HG03025 (cell line): Measurements from ENCODE around the gene CPOX.
A peak's percentile ranks its signal among the peaks of the same experiment; 100 is the strongest.
"Not testable (repeated sequence)": the region's sequence is repeated elsewhere in the genome, so short reads cannot be mapped to it uniquely, and the experiment has no call there.

Experiments used
- ATAC-seq: cut with Tn5 transposase; IDR thresholded peaks from one replicate; pipeline ENCODE4 v1.9.1; 2021; ENCODE audit warnings: mild to moderate bottlenecking, moderate library complexity; ENCODE audit not compliant: unreplicated experiment, low FRiP score

Gene CPOX

DNA sequence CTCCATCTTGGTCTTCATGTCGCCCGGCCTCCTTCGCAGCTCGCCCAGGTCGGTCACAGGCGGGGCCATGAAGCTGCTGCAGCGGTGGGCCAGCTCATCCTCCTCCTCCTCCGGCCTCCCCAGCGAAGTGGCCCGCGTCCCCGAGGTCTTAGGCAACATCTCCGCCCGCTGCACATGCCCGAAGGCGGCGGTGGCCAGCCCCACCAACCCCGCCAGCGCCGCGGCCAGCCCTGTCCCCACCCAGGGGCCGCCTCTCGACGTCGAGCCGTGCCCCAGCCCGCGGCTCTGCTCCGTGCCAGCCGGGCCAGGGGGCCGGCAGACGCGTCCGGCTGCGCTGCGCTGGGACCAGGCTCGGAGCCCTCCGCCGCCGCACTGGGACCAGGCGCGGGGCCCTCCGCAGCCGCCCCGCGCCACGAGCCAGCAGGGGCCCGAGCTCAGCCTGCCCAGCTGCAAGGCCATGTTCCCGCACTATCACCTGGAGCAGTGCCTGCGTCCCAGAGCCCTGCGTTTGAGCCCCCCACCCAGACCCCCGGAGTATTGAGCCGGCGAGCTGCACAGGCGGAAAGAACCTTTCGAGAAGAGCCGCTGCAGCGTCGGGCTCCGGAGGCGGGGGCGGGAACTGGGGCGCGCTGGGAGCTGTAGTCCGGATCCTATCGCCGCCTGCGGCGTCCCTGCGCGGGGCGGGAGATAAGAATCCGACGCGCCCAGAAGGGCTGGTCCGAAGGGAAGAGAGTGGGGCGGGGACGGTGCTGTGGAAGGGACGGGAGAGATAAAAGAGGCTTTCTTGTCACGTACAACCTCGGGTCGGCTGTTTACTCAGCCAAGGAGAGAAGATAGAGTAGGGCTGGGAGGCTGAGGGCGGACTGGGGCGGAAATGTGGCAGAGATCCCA lies at the start of gene CPOX:
TSS of gene CPOX (minus strand) at position 566 of the 891 bp plus-strand sequence. CDS start at position 459, 107 bp downstream.
- ATAC-seq = peak; percentile 96

DNA sequence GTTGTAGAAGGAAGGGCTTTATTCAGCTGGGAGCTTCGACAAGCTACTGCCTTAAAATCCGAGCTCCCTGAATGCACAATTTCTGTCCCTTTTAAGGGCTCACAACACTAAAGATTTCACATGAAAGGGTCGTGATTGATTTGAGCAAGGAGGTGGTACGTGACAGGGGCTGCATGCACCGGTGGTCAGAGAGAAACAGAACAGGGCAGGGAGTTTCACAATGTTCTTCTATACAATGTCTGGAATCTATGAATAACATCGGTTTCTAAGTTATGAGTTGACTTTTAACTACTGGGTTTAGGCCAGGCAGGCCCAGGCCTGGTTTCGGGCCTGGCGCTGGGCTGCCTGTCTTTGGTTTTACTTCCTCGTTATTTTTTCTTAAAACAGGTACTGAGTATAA lies 49.4 kb upstream of the CPOX start:
- ATAC-seq = not testable (repeated sequence)

DNA sequence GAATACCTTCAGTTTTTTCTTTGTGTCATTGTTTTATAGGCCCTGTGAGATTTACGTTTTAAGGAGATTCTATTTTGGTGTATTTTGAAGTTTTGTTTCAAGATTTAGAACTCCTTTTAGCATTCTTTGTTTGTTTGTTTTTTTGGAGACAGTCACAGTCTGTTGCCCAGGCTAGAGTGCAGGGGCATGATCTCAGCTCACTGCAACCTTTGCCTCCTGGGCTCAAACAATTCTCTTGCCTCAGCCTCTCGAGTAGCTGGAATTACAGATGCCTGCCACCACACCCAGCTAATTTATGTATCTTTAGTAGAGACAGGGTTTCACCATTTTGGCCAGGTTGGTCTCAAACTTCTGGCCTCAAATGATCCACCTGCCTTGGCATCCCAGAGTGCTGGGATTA lies 48.3 kb upstream of the CPOX start:
- not testable (repeated sequence) for ATAC-seq

DNA sequence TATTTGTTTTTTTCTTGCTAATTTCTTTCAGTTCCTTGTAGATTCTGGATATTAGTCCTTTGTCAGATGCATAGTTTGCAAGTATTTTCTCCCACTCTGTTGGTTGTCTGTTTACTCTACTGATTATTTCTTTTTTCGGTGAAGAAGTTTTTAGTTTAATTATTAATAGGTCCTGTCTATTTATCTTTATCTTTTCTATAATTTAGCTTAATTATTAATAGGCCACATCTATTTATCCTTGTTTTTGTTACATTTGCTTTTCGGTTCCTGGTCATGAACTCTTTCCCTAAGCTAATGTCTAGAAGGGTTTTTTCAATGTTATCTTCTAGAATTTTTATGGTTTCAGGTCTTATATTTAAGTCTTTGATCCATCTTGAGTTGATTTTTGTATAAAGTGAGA lies 45.1 kb upstream of the CPOX start:
- ATAC-seq = not testable (repeated sequence)

DNA sequence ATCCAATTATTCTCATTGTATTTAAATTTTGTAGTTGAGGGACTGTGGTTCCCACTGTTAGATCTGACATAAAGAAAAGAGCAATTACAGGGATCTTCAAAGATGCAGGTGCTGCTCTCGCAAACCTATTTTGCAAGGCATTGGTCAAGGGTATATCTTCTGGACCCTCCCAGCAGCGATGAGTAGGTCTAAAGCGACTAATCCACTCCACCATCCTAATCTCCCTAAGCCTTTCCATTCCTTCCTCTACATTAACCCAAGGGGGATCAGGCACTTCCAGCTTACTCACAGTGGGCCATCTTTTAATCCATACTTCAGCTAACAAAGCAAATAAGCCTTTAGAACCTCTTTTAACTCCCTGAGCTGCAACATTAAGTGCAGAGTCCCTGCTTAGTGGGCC lies 37.0 kb upstream of the CPOX start:
- no peak for ATAC-seq

DNA sequence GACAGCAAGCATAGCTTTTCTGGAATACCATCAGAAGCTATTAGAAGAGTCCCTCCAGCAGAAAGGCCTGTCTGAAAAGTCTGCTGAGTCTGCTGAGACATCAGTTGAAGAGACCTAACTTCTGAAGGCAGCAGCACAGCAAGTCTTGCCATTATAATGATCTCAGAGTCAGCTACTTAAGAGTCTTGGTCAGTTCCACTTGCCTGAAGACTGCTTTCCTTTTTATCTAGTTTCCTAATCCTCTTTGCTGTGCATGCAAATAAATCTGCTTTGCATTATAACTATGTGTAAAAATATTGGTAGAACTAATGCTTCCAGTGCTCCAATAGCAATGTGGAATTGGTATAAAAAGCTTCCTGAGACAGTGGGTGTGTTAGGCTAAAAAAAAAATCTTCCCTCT lies 34.9 kb upstream of the CPOX start:
- ATAC-seq = no peak

DNA sequence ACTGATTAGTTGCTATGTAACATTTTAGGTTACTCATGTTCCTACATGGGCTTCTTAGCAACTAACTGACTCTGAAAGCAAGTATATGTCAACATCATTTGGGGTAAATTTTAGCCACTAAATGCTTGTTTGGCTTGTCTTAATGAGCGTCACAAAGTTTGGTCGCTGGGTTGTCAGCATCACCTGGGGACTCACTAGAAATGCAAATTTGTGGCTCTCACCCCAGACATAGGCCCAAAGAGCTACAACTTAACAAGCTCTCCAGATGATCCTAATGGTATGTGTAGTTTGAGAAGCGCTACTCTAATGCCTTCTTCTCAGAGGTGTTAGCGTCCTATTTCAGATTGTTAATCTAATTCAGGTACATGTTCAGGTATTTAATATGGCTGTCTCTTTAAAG lies 32.7 kb upstream of the CPOX start:
- ATAC-seq = no peak

DNA sequence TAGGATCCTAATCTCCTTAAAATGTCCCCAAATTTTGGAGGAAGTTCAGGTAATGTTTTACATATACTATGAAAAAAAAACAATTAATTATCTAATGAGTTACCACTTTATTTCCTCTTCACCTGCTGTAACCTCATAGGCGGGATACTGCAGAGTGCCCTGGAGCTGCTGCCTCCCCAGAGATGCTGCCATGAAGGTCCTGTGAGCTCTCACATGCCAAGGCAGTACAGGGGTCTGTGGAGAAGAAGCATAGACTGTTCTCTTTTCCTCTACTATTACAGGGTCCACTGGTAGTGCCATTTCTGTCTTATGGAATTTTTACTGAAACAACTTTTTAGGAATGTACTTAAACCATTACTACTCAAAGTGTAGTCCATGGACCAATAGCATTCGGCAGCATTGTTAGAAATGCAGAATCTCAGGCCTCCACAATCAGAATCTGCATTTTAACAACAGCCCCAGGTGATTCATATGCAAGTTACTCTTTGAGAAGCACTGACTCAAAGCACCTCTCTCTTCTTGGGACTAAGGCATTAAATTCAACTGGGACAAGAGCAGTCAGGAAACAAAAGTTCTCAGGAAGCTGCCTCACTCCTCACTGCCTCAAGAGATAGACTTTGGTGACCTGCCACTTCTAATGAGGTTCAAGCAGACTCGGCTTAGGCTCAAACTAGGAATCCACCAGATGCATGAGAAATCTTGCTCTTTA lies 30.3 kb upstream of the CPOX start:
- no peak for ATAC-seq

DNA sequence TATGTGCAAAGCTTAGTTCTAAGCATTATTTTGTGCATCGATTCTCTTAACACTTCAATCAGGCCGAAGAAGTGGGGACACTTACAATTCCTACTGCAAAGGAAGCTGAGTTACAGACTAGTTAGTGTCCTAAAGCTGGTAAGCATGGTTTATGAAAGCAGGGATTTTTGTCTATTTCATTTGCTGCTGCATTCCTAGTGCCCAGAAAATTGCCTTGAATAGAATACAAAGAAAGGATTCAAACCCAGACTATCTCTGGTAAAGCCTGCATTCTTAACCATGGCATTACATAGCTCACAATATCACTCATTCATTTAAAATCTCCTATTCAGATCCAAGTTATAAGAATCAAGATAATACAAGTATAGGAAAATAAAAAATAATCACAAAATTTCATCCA lies 24.4 kb upstream of the CPOX start:
- no peak for ATAC-seq

DNA sequence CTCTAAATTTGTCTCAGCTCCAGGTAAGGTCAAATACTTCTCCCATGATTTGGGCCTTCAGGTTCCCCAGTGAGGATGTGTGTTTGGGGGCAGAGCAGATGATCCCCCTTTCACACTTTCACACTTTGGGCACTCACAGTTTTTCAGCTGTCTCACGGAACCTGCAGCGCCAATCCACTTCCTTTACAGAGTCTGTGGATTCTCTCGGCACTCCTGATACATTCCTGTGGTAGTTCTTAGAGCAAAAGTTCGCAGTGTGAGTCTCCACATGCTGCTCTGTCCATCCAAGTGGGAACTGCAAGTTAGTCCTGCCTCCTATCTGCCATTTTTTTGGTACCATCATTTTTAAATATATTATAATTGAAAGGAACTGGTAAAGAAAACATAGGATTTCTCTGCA lies 20.2 kb upstream of the CPOX start:
- ATAC-seq = no peak

DNA sequence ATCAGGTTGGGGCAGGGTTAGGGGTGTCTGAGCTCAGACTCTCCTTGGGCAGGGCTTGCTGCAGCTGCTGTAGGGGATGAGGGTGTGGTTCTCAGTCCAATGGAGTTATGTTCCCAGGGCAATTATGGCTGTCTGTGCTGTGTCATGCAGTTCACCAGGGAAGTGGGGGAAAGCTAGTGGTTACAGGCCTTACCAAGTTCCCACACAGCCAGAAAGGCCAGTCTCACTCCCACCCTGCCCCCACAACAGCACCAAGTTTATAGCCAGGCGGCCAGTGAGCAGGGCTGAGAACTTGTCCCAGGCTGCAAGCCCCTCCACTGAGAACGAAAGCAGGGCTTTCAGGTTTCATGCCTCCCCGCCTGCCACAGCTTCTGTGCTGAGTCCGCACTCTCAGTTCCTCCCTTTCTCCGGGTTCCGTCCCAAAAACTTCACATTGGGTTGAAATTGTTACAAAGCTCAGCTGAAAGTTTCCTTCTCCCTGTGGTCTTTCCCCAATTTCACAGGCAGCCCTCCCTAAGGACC lies 19.6 kb upstream of the CPOX start:
- peak; percentile 88 for ATAC-seq

DNA sequence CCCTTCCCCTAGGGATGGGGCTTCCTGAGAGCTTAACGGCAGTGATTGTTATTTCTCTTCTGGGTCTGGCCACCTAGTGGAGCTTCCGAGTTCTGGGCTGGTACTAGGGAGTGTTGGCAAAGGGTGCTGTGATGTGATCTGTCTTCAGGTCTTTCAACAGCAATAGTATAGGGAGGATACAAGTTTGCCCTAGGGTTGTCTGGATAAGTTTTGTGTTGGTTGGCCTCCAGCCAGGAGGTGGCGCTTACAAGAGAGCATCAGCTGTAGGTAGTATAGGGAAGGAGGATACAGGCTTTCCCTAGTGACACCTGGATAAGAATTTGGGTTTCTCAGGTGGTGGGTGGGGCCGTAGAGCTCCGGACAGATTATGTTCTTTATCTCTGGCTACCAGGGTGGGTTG lies 19.2 kb upstream of the CPOX start:
- ATAC-seq = peak; percentile 66

DNA sequence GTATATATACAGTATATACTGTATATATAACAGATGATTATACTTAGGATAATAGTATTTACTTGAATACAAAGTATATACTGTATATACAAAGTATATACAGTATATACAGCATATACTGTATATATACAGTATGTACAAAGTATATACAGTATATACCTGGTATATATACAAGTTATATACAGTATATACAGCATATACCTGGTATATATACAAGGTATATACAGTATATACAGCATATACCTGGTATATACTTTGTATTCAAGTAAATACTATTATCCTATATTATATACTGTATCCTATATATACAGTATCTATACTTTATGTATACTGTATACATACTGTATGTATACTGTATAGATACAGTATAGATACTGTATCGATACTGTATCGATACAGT lies 14.6 kb upstream of the CPOX start:
- ATAC-seq = no peak

DNA sequence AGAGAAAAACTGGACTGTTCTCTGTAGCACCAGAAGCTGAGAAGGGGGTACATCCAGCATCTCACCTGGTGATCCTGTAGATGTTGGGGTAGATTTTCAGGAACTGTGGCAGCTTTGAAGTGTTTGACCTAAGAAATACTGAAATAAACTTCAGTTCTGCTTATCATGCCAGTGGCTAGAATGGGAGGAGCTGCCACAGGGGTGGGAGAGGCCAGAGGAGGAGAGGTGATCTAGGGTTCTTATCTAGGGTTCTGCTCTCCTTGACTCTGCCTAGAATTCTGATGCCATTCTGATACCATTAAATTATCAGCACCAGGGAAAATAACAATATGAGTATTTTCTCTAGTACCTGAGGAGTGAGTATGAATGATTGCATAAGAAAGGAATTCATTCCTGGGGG lies 10.2 kb upstream of the CPOX start:
- ATAC-seq = no peak

DNA sequence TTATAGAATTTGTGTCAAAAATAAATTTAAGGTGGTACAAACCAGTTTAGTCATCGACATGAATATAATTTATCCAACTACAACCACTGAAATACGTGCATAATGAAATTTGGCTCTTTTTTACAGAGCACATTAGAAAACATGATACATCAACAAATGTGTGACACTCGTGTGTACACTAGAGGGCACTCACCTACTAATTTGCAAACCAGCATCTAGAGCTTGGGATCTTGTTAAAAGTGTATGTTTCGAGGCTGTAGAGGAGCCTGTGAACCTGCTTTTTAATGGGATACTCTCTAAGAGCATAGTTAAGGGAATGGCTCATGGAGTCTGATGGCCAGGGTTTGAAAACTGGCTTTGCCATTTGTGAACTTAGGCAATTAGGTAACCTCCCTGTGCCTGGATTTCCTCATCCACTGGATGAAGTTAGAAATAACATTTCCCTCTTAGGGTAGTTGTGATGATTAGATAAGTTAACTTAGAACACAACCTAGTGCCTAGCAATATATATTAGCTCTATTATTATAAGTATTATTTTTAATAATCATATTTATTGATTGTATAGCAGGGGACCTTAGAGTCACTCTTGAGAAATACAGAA lies 8.8 kb upstream of the CPOX start:
- ATAC-seq = peak; percentile 73

DNA sequence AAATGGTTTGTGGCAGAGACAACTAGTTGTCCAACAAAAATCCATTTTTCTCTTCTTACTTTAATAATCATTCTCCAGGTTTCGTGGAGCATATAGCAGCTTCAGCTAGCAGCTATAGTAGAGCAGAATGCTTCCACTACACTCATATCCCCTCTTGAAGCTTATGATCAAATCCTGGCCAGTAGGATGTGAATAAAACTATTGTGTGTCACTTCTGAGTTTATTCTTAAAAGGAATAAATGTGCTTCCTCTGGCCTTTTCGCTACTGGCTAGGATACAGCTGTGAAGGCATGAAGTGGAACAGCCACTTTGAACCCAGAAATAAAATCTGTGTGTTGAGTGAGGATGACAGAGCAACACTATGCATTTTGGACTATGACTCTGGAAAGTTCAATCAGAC lies 7.8 kb upstream of the CPOX start:
- ATAC-seq = no peak

DNA sequence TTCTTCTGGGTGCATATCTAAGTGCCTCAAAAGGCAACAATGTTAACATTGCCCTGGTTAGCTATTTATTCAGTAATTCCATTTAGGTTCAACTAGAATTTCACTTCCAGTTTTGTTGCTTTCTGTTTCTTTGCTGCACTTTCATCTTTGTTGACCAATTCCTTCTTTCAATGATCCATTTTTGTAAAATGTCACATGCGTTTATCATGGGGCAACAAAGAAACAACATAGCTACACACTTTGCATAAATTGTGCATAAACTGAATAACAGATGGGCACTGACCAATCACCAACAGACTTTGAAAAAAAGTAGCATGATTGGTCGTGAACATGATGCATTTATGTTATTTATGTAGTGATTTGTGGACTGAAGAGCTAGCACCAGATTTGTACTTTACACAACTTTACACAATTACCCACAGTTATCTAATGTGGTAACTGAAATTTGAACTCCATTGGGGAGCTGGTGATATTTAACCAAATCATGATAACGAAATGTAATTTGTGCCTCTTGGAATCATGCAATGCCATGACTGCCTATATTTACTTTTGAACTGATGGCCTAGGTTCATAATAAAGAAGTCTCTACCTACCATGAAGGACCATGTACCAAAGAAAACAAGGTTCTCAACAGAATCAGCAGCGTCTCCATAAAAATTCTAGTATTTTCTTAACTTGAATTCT lies 7.1 kb upstream of the CPOX start:
- ATAC-seq = no peak

DNA sequence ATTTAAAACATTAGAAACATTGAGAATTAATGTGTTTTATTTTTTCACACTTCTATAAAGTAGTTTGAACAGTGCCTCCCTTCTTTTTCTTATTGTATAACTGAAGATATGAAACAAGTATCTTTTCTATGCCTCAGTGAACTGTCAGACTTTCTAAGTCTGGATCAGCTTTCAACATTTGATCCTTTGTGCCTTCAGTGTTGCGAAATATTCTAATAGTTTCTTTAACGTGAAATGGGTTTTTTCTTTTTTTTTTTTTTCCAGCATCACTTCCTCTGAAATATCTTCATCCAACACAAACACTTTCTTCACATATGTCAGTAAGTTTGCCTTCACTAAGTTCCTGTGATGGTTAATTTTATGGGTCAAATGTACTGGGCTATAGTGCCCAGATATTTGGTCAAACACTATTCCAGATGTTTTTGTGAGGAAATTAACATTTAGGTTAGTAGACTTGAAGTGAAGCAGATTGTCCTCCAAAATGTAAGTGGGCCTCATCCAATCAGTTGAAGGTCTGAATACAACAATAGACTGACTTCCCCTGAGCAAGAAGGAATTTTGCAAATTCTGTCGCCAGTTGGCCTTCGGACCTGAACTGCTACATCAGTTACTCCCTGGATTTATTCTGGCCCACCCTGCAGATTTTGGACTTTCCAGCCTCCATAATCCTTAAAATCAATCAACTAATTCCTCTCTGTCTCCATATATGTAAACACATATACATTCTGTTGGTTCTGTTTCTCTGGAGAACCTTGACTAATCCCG lies 6.4 kb upstream of the CPOX start:
- ATAC-seq = no peak

DNA sequence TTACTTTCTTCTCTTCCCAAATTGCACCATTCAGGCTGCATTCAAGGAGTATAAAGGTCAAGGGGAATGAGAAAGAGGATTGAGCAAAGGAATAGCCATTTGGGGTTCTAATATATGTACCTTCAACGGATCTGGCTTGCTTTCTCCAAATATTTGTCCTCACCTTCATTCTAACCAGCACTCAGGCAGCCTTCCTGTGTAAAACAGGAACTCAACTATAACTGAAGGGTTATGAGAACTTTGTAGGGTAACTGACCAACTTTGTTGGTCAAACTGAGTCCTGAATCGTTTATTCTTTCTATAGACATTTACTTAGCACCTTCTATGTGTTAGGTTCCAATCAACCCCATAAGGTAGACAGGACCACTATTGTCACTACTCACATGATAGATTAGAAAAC lies 5.1 kb upstream of the CPOX start:
- no peak for ATAC-seq
